Central memory CD8-positive, alpha-beta T cell (primary cell): ENCODE measurements around the gene LAMC3.

Source experiments
- ATAC-seq: fragments of 150-1000 bp; cut with Tn5 transposase; replicated peaks from 2 replicates; pipeline ENCODE4 v1.10.0; 2022; ENCODE audit warnings: mild to moderate bottlenecking, moderate FRiP score, moderate number of reproducible peaks; ENCODE audit not compliant: poor library complexity, severe bottlenecking; ENCODE audit errors: extremely low read depth
- DNase-seq, 2 donors: peaks; one replicate each; pipeline ENCODE4 v3.0.0; 2021; ENCODE audit warnings: low spot score in 2 of 2
- H3K27ac Mint-ChIP-seq: one replicate; pipeline ENCODE4 v1.8.0; 2022; ENCODE audit warnings: low read depth, mild to moderate bottlenecking, moderate library complexity, mixed read lengths
- H3K27me3 Mint-ChIP-seq: one replicate; pipeline ENCODE4 v1.8.0; 2022; ENCODE audit warnings: mixed read lengths
- H3K36me3 Mint-ChIP-seq: one replicate; pipeline ENCODE4 v1.8.0; 2022; ENCODE audit warnings: mild to moderate bottlenecking, moderate library complexity, mixed read lengths; ENCODE audit not compliant: insufficient read depth
- H3K4me1 Mint-ChIP-seq: one replicate; pipeline ENCODE4 v1.8.0; 2022; ENCODE audit warnings: mixed read lengths
- H3K4me3 Mint-ChIP-seq: one replicate; pipeline ENCODE4 v1.8.0; 2022; ENCODE audit warnings: mild to moderate bottlenecking, moderate library complexity, mixed read lengths
- H3K9me3 Mint-ChIP-seq: one replicate; pipeline ENCODE4 v1.8.0; 2022; ENCODE audit warnings: mixed read lengths

Gene LAMC3

GRCh38 chr9:130982636-130983358 lies 26.2 kb upstream of the LAMC3 start:
- peaks cover 4% of the 10 kb centered on the region for H3K36me3 Mint-ChIP-seq
- DNase-seq: no peak
- no peaks in the 10 kb centered on the region for H3K4me1 Mint-ChIP-seq
- no peaks in the 10 kb centered on the region for H3K9me3 Mint-ChIP-seq
- no peak overlapping the region for H3K4me3 Mint-ChIP-seq
- H3K27ac Mint-ChIP-seq: no peak overlapping the region
- H3K27me3 Mint-ChIP-seq: peaks cover 17% of the 10 kb centered on the region
- ATAC-seq: no peak

GRCh38 chr9:130983359-130983670 lies 25.7 kb upstream of the LAMC3 start:
- ATAC-seq (no peak), DNase-seq (no peak)
- no peaks in the 10 kb centered on the region for H3K4me1 Mint-ChIP-seq
- peaks cover 17% of the 10 kb centered on the region for H3K27me3 Mint-ChIP-seq
- no peak overlapping the region for H3K27ac Mint-ChIP-seq
- no peak overlapping the region for H3K4me3 Mint-ChIP-seq
- H3K9me3 Mint-ChIP-seq: no peaks in the 10 kb centered on the region
- peaks cover 4% of the 10 kb centered on the region for H3K36me3 Mint-ChIP-seq

DNA sequence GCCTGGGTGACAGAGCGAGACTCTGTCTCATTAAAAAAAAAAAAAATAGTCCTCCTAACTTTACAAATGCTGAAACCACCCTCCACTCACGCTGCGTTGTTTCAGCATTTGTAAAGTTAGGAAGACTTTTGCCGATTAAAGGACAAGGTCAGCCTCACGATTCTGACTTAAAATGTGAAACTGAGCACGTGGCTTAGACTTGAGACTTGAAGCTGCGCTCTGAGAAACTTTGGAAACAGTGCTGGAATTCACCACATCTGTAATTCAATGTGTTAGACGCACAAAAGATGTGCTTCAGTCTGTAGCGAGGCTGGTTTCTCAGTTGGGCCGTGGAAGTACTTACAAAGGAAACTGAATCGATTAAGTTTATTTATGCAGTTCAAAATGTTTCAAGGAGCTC lies 25.0 kb upstream of the LAMC3 start:
- ATAC-seq (no peak), DNase-seq (no peak)
- Mint-ChIP-seq H3K36me3 (peaks cover 4% of the 10 kb centered on the region), H3K4me3 (no peak overlapping the region), H3K9me3 (no peaks in the 10 kb centered on the region), H3K4me1 (no peaks in the 10 kb centered on the region), H3K27me3 (peaks cover 17% of the 10 kb centered on the region), H3K27ac (no peak overlapping the region)

GRCh38 chr9:130984521-130984920 lies 24.5 kb upstream of the LAMC3 start:
- Mint-ChIP-seq H3K4me1 (no peaks in the 10 kb centered on the region), H3K36me3 (peaks cover 4% of the 10 kb centered on the region), H3K4me3 (no peak overlapping the region), H3K27ac (no peak overlapping the region), H3K27me3 (peaks cover 15% of the 10 kb centered on the region), H3K9me3 (no peaks in the 10 kb centered on the region)
- ATAC-seq (no peak), DNase-seq (no peak)

GRCh38 chr9:130985029-130985428 lies 23.9 kb upstream of the LAMC3 start:
- no peak overlapping the region for H3K4me3 Mint-ChIP-seq
- peaks cover 4% of the 10 kb centered on the region for H3K36me3 Mint-ChIP-seq
- H3K4me1 Mint-ChIP-seq: no peaks in the 10 kb centered on the region
- no peak overlapping the region for H3K27ac Mint-ChIP-seq
- no peak for ATAC-seq
- H3K27me3 Mint-ChIP-seq: peaks cover 10% of the 10 kb centered on the region
- no peak for DNase-seq
- no peaks in the 10 kb centered on the region for H3K9me3 Mint-ChIP-seq

- Mint-ChIP-seq H3K4me3 (no peak overlapping the region), H3K27ac (no peak overlapping the region), H3K27me3 (peaks cover 3% of the 10 kb centered on the region), H3K36me3 (peaks cover 4% of the 10 kb centered on the region), H3K4me1 (no peaks in the 10 kb centered on the region), H3K9me3 (no peaks in the 10 kb centered on the region)
- DNase-seq (no peak), ATAC-seq (no peak)
These were observed 23.3 kb upstream of the LAMC3 start for GRCh38 chr9:130985606-130986162.

- H3K27me3 Mint-ChIP-seq: no peaks in the 10 kb centered on the region
- H3K4me1 Mint-ChIP-seq: no peaks in the 10 kb centered on the region
- no peak overlapping the region for H3K4me3 Mint-ChIP-seq
- DNase-seq (no peak), ATAC-seq (no peak)
- H3K27ac Mint-ChIP-seq: no peak overlapping the region
- H3K36me3 Mint-ChIP-seq: peaks cover 4% of the 10 kb centered on the region
- H3K9me3 Mint-ChIP-seq: no peaks in the 10 kb centered on the region
These were observed 22.5 kb upstream of the LAMC3 start for GRCh38 chr9:130986356-130986965.

- no peak for ATAC-seq
- H3K27ac Mint-ChIP-seq: no peak overlapping the region
- no peak overlapping the region for H3K4me3 Mint-ChIP-seq
- no peaks in the 10 kb centered on the region for H3K4me1 Mint-ChIP-seq
- no peaks in the 10 kb centered on the region for H3K9me3 Mint-ChIP-seq
- H3K36me3 Mint-ChIP-seq: peaks cover 3% of the 10 kb centered on the region
- peaks cover 2% of the 10 kb centered on the region for H3K27me3 Mint-ChIP-seq
- DNase-seq: no peak
These were observed 21.9 kb upstream of the LAMC3 start for GRCh38 chr9:130987054-130987453.

DNA sequence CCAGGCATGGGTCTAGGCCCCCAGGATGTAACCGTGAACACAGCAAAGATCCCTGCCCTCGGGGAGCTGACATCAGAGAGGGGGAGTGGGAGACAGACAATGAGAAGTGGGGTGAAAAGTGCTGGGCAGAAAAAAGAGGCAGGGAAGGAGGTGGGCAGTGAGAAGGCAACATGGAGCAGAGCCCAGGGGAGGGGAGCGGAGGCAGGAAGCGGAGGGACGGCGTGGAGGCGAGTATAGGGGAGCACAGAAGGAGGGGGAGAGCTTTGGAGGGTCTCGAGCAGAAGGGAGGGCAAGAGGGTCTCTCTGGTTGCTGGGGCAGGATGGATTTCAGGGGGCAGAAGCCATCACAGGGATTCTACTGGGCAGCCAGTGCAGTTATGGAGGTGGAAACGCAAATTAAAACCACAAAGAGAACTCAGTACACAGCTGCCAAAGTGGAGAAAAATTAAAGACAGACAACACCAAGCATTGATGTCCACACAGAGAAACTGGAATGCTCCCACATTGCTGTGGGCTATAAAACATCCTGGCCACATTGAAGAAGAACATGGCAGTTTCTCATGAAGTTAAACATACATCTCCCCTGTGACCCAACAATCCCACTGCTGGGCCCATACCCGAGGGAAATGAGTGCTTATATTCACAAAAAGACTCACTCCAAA lies 21.1 kb upstream of the LAMC3 start:
- ATAC-seq: no peak
- Mint-ChIP-seq H3K36me3 (peaks cover 3% of the 10 kb centered on the region), H3K27ac (no peak overlapping the region)

GRCh38 chr9:130988400-130988747 lies 20.6 kb upstream of the LAMC3 start:
- no peak overlapping the region for H3K4me3 Mint-ChIP-seq

More for the DNA sequence above, 21.1 kb upstream of the LAMC3 start:
- H3K4me1 Mint-ChIP-seq: no peaks in the 10 kb centered on the region
- peaks cover 10% of the 10 kb centered on the region for H3K27me3 Mint-ChIP-seq
- no peak for DNase-seq
- H3K4me3 Mint-ChIP-seq: no peak overlapping the region
- H3K9me3 Mint-ChIP-seq: no peaks in the 10 kb centered on the region

DNA sequence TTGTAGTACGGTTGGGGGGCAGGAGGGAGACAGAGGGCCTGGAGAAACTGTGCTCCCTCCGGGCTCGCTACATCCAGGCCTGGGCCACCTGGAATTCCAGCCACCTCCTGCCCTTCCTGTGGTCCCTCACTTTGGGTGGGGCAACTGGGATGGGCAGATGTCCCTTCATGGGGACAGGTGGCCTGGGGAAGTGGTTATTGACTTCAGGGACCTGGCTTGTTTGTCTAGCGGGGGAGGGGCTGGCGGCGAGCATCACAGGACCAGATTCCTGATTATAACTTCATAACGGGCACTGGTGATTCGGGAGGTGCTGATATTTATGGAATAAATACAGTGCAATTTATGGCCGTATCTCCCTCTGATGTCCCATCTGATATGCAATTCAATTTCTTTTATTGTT lies 20.1 kb upstream of the LAMC3 start:
- DNase-seq: no peak
- H3K4me3 Mint-ChIP-seq: no peak overlapping the region

More at GRCh38 chr9:130988400-130988747, 20.6 kb upstream of the LAMC3 start:
- peaks cover 11% of the 10 kb centered on the region for H3K27me3 Mint-ChIP-seq
- peaks cover 3% of the 10 kb centered on the region for H3K36me3 Mint-ChIP-seq
- DNase-seq (no peak), ATAC-seq (no peak)
- no peaks in the 10 kb centered on the region for H3K9me3 Mint-ChIP-seq
- no peaks in the 10 kb centered on the region for H3K4me1 Mint-ChIP-seq
- H3K27ac Mint-ChIP-seq: no peak overlapping the region

DNA sequence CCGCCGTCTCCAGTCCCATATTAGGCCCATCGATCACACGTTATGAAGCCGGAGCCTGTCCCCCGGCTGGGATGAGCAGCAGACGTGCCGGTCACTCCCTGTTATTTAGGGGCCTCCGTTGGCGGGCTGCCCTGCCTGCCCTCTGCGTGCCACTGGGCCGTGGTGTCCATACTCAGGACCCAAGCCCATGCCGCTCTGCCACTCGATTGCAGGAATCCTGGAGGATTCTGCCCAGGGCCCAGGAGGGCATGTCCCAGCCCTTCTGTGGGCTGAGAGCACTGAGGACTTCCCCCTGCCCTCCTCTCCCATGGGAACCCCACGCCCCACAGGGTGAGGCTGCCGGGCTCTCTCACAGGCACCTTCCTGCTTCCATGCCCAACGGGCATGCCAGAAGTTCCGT lies 19.6 kb upstream of the LAMC3 start:
- no peaks in the 10 kb centered on the region for H3K9me3 Mint-ChIP-seq
- no peak for ATAC-seq
- peaks cover 3% of the 10 kb centered on the region for H3K36me3 Mint-ChIP-seq
- no peak overlapping the region for H3K4me3 Mint-ChIP-seq
- H3K27me3 Mint-ChIP-seq: peaks cover 11% of the 10 kb centered on the region
- H3K27ac Mint-ChIP-seq: no peak overlapping the region
- DNase-seq: no peak
- H3K4me1 Mint-ChIP-seq: no peaks in the 10 kb centered on the region

More for the DNA sequence above, 20.1 kb upstream of the LAMC3 start:
- H3K27ac Mint-ChIP-seq: no peak overlapping the region
- ATAC-seq: no peak
- no peaks in the 10 kb centered on the region for H3K9me3 Mint-ChIP-seq
- peaks cover 3% of the 10 kb centered on the region for H3K36me3 Mint-ChIP-seq
- no peaks in the 10 kb centered on the region for H3K4me1 Mint-ChIP-seq
- H3K27me3 Mint-ChIP-seq: peaks cover 11% of the 10 kb centered on the region

GRCh38 chr9:130989891-130990290 lies 19.1 kb upstream of the LAMC3 start:
- no peak for DNase-seq
- peaks cover 3% of the 10 kb centered on the region for H3K36me3 Mint-ChIP-seq

More at GRCh38 chr9:130989891-130990290, 19.1 kb upstream of the LAMC3 start:
- H3K27ac Mint-ChIP-seq: no peak overlapping the region
- no peak overlapping the region for H3K4me3 Mint-ChIP-seq
- no peaks in the 10 kb centered on the region for H3K4me1 Mint-ChIP-seq
- H3K27me3 Mint-ChIP-seq: peaks cover 11% of the 10 kb centered on the region
- H3K9me3 Mint-ChIP-seq: no peaks in the 10 kb centered on the region
- ATAC-seq: no peak
